Left kidney (tissue), 2 donors: ENCODE results near the gene PEX5. TPM values are rescaled to one million over a fixed set of nuclear protein-coding genes. Genes with fewer than 3 reads are reported as not detected.
"Not testable (repeated sequence)": the region's sequence is repeated elsewhere in the genome, so short reads cannot be mapped to it uniquely, and the experiment has no call there.

ENCODE experiments used
- DNase-seq: peaks from one replicate; pipeline ENCODE4 v3.0.0-alpha.2; 2013
- polyA plus RNA-seq: library from polyadenylated mRNA; unstranded; fragments of 120-200 nt; gene quantifications from one replicate; pipeline ENCODE4 v1.2.1, GENCODE V29; 2013; ENCODE audit not compliant: insufficient read length

The PEX5 gene
- polyA plus RNA-seq, 1 donor = 50.7 TPM

DNA sequence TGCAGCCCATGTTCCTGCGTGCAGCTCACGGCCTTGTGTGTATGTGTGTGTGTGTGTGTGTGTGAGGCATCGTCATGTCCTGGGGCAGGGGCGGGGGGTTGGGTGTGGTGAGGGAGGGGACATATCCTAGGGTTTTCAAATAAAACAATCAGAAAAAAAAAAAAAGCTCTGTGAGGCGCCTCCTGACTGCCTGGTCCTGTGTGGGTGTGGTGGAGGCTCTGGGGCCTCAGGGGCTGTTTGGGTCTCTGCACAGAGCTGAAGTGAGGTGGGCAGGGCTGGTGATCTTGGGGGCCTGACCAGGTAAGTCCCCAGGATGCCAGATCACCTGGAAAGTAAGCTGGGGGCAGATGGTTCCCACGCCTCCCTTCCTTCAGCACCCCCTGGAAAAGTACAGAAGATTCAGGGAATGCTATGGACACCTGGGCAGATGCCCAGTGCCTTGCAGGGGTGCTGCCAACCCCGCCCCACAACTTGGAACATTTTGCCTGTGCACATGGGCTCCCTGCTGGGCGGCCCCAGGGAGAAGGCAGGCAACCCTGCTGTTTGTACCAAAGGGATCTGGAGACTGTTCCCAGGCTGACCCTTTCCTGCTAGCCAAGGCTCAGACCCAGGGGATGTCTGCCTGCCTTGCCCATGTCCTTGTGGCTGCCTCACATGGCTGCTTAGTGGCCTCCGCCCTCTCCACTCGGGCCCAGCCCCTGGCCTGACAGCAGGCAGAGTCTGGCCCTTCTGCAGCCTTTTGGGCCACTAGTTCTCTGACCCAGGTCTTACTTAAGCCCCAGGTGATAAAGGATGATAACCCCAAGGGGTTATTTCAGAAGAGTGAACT, 30.5 kb upstream of the PEX5 start:
- no peak for DNase-seq

DNA sequence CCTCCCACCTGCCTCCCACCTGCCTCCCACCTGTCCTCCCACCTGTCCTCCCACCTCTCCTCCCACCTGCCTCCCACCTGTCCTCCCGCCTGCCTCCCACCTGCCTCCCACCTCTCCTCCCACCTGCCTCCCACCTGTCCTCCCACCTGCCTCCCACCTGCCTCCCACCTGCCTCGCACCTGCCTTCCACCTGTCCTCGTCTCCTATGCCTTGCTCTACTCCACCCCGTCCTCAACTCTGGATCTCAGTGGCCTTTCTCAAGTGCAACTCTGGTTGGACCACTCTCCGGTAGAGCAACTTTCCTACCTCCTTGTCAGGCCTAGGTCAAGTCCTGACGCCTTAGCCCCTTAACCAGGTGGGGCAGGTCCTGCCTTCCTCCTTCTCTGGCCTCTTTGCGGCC, 29.3 kb upstream of the PEX5 start:
- no peak for DNase-seq

DNA sequence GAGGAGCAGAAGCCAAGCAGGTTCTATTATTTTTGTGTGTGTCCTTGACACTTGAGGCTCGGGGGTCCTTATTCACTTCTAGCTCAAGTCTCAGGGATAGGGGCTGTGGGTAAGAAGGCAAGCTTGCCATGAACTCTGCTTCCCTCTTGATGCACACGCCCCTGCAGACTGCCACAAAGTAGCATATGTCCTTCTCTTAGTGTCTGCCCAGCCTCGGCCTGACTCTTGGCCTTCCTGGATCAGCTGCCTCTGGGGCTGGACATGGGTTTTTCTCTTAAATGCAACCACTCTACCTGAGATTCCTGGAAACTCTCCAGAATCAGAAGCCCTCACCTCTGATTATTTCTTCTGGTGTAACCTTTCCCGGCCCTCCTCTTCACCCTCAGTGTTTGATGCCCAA, 28.2 kb upstream of the PEX5 start:
- no peak for DNase-seq

GRCh38 chr12:7161811-7162210, 27.7 kb upstream of the PEX5 start:
- no peak for DNase-seq

DNA sequence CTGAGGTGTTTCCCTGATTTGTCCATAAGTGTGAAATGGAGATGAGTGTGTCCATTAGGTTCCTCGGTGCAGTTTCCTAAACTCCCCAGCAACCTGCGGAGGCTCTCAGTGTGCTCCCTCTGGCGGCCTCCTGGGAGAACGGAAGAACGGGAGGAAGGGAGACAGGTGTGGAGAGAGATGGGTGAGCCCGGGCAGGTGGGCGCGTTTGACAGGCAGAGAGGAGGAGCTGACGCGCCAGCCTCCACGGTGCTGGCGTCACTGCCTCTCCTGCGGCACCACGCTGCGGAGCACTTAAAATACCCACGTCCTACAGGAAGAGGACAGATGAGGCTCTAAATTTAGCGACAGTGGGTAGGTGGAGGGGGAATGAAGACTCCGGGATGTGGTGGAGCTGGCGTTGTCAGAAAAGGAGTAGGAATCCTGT, 26.8 kb upstream of the PEX5 start:
- DNase-seq = peak; percentile 38

GRCh38 chr12:7169951-7170350, 19.5 kb upstream of the PEX5 start:
- no peak for DNase-seq

DNA sequence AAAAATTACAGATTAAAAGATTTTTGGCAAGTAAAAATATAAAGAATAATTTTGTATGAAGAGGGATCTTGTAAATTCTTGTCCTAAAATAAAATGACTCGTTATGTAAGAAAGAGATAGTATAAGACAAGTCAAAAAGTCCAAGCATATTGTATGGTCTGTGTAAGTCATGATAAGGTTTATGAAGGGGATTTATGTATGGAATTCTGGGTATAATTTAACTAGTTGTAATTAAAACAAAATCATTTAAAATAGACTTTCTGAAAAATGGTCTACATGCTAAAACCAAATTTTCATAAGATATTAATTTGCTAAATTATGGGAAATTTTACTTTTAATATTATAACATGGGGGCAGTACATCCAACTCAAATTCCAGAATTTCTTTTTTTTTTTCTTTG, 17.6 kb upstream of the PEX5 start:
- no peak for DNase-seq

GRCh38 chr12:7175493-7175892, 14.0 kb upstream of the PEX5 start:
- DNase-seq = no peak

GRCh38 chr12:7176595-7176994, 12.9 kb upstream of the PEX5 start:
- DNase-seq = no peak

DNA sequence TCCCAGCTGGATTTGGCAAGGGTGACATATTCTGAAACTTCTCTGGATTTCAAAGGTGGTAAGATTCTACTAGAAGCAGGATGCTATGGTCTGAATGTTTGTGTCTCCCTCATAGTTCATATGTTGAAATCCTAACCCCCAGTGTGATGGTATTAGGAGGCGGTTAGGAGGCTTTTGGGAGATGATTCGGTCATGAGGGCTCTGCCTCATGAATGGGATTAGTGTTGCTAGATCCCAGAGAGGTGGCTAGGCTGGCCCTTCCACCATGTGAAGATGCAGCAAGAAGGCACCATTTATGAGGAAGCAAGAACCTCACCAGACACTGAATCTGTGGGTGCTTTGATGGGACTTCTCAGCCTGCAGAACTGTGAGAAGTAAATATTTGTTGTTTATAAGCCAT, 11.0 kb upstream of the PEX5 start:
- no peak for DNase-seq

GRCh38 chr12:7180685-7181084, 8.8 kb upstream of the PEX5 start:
- DNase-seq = no peak

- DNase-seq = not testable (repeated sequence)
Measured at GRCh38 chr12:7186058-7186457, 3.4 kb upstream of the PEX5 start.

DNA sequence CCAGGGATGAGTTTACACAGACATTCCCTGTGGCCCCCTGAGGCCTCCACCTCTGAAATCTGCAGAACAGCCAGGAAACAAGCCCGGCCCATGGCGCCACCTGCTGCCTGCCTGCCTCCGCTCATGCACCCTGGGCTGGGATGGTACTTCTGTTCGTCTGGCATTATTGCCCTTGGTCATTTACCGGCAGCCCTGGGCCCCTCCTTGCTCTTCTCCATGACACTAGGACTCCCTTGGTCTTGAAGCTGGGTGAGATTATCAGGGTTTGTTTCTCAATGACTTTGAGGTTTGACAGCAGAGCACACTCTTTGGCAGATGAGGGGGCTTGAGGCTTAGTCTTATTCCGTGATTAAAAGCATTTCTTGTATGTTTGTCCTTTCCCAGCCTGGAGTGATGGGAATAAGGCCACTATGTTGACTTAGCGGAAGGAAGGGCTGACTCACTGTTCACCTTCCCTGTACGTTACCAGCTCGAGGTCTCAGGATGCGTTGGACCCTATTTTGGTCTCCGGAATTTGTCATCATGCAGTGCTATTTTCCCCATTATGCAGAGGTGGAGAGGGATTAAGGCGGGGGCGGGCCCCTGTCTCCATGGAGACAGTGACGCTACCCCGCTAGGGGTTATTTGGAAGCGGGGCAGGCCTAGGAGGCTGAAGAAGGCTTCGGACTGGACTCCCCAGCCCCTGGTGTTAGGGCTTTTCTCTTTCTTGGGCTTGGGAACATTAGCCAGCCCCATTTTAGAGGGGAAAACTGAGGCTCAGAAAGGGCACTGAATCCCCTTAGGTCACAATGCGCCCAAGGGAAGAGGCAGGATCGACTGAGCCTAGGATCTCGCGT, 706 bp upstream of the PEX5 start:
- DNase-seq = peak; percentile 50

- DNase-seq = peak; percentile 15
Measured at GRCh38 chr12:7190268-7191055, 976 bp downstream of the PEX5 start.

- no peak for DNase-seq
Measured at GRCh38 chr12:7193674-7194073, 4.2 kb downstream of the PEX5 start.

GRCh38 chr12:7197841-7198240, 8.4 kb downstream of the PEX5 start:
- no peak for DNase-seq

GRCh38 chr12:7203109-7203508, 13.6 kb downstream of the PEX5 start:
- no peak for DNase-seq

DNA sequence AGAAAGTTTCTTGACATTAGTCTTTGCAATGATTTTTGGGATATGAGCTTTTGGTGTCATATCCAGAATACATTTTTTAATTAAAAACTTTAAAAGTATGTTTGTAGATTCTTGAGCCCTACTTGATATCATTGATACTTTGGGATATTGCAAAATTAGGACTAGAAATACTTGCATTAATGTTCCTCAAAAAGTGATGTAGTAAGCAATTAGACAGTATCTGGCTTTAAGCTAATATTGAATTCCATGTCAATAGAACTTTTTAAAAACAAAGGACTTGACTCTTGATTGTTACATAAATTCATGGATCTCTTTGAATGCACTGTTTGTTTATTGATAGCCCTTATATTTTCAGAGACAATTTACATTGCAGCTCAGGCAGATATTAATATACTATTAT, 15.6 kb downstream of the PEX5 start:
- no peak for DNase-seq

GRCh38 chr12:7206691-7207090, 17.2 kb downstream of the PEX5 start:
- no peak for DNase-seq

GRCh38 chr12:7207866-7208625, 18.6 kb downstream of the PEX5 start:
- no peak for DNase-seq

- no peak for DNase-seq
Measured at GRCh38 chr12:7209958-7210357, 20.5 kb downstream of the PEX5 start.

GRCh38 chr12:7210642-7211151, 21.2 kb downstream of the PEX5 start:
- no peak for DNase-seq
